Measurements from ENCODE around the gene ARID5B. TPM values are rescaled to one million over a fixed set of nuclear protein-coding genes. Genes with fewer than 3 reads are reported as not detected.

ARID5B gene
- polyA plus RNA-seq, 3 donors, result 1.00 to 2.5 (median 1.5) TPM

- Histone ChIP-seq H3K4me1 (ENCODE audit: control insufficient read depth in 1 of 2, insufficient read depth in 2 of 2, low read length in 2 of 2) (peaks cover 40 to 42% of the 10 kb centered on the region in 2 donors), H3K4me3 (replicated peaks in 1 of 3; ENCODE audit: low read depth in 2 of 3, low read length in 3 of 3) (peak overlapping the region in 1 of 3 experiments; percentile 18), H3K27me3 (ENCODE audit: control insufficient read depth in 2 of 2, insufficient read depth in 2 of 2, low read length in 2 of 2) (no peaks in the 10 kb centered on the region), H3K27ac (ENCODE audit: low read depth in 1 of 2, low read length in 2 of 2) (peak overlapping the region; percentile 9 to 31), H2AFZ (ENCODE audit: insufficient read depth, low read depth, low read length, poor library complexity, severe bottlenecking) (no peak overlapping the region), H3K9ac (ENCODE audit: insufficient read depth, low read length, poor library complexity, severe bottlenecking) (no peak overlapping the region), H3K9me3 (replicated peaks in 1 of 2; ENCODE audit: control insufficient read depth in 1 of 2, insufficient read depth in 1 of 2, low read length in 2 of 2) (no peaks in the 10 kb centered on the region), H3K4me2 (replicated peaks; ENCODE audit: extremely low read depth, low read length, poor library complexity, severe bottlenecking) (peak overlapping the region; percentile 36), H4K20me1 (ENCODE audit: insufficient read depth, low read length) (no peaks in the 10 kb centered on the region), H3K36me3 (replicated peaks in 1 of 2; ENCODE audit: control insufficient read depth in 1 of 2, insufficient read depth in 2 of 2, low read length in 2 of 2) (no peaks in the 10 kb centered on the region), H3K79me2 (ENCODE audit: insufficient read depth, low read length) (no peaks in the 10 kb centered on the region)
- H3K4me1 Mint-ChIP-seq, result peaks cover 40% of the 10 kb centered on the region
- no peaks in the 10 kb centered on the region for H3K9me3 Mint-ChIP-seq
- intact Hi-C loops (cut with micrococcal nuclease), result loop anchor here in 1 of 2 donors (10.0 kb wide), 1 partner anchor 64 kb away; no protein-coding TSS in a partner anchor
- peak in 1 of 3 donors; percentile 15 for DNase-seq
- no peaks in the 10 kb centered on the region for H3K36me3 Mint-ChIP-seq
- H3K27ac Mint-ChIP-seq, result peak overlapping the region; percentile 70 to 87 (median 81)
- no peak overlapping the region for H3K4me3 Mint-ChIP-seq
- peaks cover 0 to 3% (median 0%) of the 10 kb centered on the region in 3 donors for H3K27me3 Mint-ChIP-seq (ENCODE audit: low read depth in 3 of 3)
- no peak for TF ChIP-seq CTCF (IDR thresholded peaks at IDR 0.05)
These were observed 207.5 kb downstream of the ARID5B start for GRCh38 chr10:62108759-62109586.

DNA sequence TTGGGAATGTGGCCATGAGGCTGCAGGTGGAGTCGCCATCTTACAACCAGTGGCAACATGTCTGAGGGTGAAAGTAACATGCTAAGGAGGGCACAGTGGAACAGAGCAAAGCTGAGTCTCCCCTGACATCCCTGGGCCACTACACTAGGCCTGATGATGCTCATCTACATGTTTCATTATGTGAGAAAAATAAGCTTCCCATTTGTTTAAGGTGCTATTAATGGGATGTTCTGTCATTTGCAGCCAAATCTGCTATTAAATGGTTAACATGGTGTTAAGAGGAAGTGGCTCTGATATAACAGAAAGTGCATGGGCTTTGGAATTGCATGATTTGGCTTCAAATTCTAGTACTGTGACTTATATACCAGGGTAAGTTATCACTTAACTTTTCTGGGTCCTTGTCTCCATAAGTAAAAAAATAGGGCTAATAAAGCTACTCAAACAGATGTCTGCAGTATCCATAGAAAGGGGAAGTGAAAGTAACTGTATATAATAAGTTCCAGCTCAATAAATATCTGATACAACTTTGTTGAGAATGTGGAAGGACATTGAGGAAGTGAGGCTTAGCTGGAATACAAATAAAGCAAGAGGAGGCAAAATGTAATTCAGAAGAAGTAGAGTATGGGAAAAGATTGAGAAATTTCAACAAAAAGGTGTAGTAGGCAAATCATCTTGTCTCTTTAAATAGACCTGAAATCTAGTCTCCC, 208.2 kb downstream of the ARID5B start:
- Mint-ChIP-seq H3K27ac (peak overlapping the region in 6 of 7 donors; percentile 70 to 87 (median 82)), H3K9me3 (no peaks in the 10 kb centered on the region), H3K36me3 (no peaks in the 10 kb centered on the region), H3K4me1 (peaks cover 43% of the 10 kb centered on the region), H3K4me3 (no peak overlapping the region), H3K27me3 (ENCODE audit: low read depth in 3 of 3) (peaks cover 0 to 6% (median 0%) of the 10 kb centered on the region in 3 donors)
- H3K9ac ChIP-seq (ENCODE audit: insufficient read depth, low read length, poor library complexity, severe bottlenecking), result no peak overlapping the region
- H3K27ac ChIP-seq (ENCODE audit: low read depth in 1 of 2, low read length in 2 of 2), result peak overlapping the region; percentile 9 to 31
- no peaks in the 10 kb centered on the region for H4K20me1 ChIP-seq (ENCODE audit: insufficient read depth, low read length)
- peaks cover 42 to 48% of the 10 kb centered on the region in 2 donors for H3K4me1 ChIP-seq (ENCODE audit: control insufficient read depth in 1 of 2, insufficient read depth in 2 of 2, low read length in 2 of 2)
- no peaks in the 10 kb centered on the region for H3K36me3 ChIP-seq (replicated peaks in 1 of 2; ENCODE audit: control insufficient read depth in 1 of 2, insufficient read depth in 2 of 2, low read length in 2 of 2)
- peak; percentile 63 to 82 (median 73) for DNase-seq
- H2AFZ ChIP-seq (ENCODE audit: insufficient read depth, low read depth, low read length, poor library complexity, severe bottlenecking), result no peak overlapping the region
- no peak for TF ChIP-seq CTCF (IDR thresholded peaks at IDR 0.05)
- no CpG with 5 or more reads among the region's 1 CpG for WGBS (ENCODE audit: insufficient coverage)
- no peaks in the 10 kb centered on the region for H3K9me3 ChIP-seq (replicated peaks in 1 of 2; ENCODE audit: control insufficient read depth in 1 of 2, insufficient read depth in 1 of 2, low read length in 2 of 2)
- no peaks in the 10 kb centered on the region for H3K27me3 ChIP-seq (ENCODE audit: control insufficient read depth in 2 of 2, insufficient read depth in 2 of 2, low read length in 2 of 2)
- H3K4me3 ChIP-seq (replicated peaks in 1 of 3; ENCODE audit: low read depth in 2 of 3, low read length in 3 of 3), result peak overlapping the region in 1 of 3 experiments; percentile 15
- H3K79me2 ChIP-seq (ENCODE audit: insufficient read depth, low read length), result no peaks in the 10 kb centered on the region
- intact Hi-C loops (cut with micrococcal nuclease), result loop anchor here in 1 of 2 donors (10.0 kb wide), 1 partner anchor 65 kb away; no protein-coding TSS in a partner anchor
- H3K4me2 ChIP-seq (replicated peaks; ENCODE audit: extremely low read depth, low read length, poor library complexity, severe bottlenecking), result peak overlapping the region; percentile 36
